Measurements from ENCODE around the gene DCST1.

The DCST1 gene

DNA sequence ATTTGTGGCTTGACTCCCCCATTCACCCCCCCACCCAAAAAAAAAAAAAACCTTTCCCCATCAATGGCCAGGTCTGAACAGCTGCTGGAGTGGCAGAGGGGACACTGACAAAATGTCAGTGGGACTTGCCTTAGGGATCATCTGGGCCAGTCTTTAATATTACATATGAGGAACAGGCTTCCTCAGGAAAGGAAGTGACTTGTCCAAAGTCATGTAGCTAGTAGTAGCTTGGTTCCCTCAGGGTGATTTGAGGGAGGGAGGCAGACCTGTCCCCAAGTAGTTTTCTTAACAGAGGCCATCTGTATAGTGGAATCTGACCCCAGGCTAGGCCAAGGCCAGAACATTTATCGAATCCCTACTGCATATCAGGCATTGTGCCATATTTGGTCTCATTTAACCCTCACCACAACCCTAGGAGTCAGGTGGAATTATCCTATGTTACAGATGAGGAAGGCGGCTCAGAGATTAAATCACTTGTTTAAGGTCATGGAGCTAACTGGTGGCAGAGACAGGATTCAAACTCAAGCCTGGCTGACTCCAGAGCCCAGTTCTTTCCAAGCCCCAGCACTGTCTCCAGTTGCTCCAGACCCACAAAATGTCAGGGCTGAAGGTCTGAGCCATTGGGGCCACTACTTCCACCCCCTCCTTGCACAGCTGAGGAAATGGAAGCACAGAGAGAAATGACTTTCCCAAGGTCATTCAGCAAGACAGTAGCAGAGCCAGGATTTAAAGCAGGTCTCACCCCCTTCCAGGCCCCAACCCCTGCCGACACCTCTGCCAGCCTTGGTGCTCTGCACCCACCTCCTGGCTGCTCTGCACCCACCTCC lies 20.6 kb upstream of the DCST1 start:
- no peaks in the 10 kb centered on the region for H3K27me3 ChIP-seq (ENCODE audit: insufficient read depth, low read length)
- H3K9me3 ChIP-seq (ENCODE audit: low read length) = no peaks in the 10 kb centered on the region
- H2AFZ ChIP-seq (ENCODE audit: low read depth, low read length) = no peak overlapping the region
- H3K4me3 ChIP-seq (ENCODE audit: low read length) = no peak overlapping the region
- H3K36me3 ChIP-seq (ENCODE audit: insufficient read depth, low read length) = peaks cover 5% of the 10 kb centered on the region
- H3K4me1 ChIP-seq (ENCODE audit: insufficient read depth, low read length) = peaks cover 16% of the 10 kb centered on the region

- no peak overlapping the region for H3K4me3 ChIP-seq (ENCODE audit: low read length)
- H3K27me3 ChIP-seq (ENCODE audit: insufficient read depth, low read length) = no peaks in the 10 kb centered on the region
- peaks cover 20% of the 10 kb centered on the region for H3K4me1 ChIP-seq (ENCODE audit: insufficient read depth, low read length)
- H3K36me3 ChIP-seq (ENCODE audit: insufficient read depth, low read length) = peaks cover 5% of the 10 kb centered on the region
- no peaks in the 10 kb centered on the region for H3K9me3 ChIP-seq (ENCODE audit: low read length)
- H2AFZ ChIP-seq (ENCODE audit: low read depth, low read length) = no peak overlapping the region
Observed at GRCh38 chr1:155013632-155014031, 20.0 kb upstream of the DCST1 start.

DNA sequence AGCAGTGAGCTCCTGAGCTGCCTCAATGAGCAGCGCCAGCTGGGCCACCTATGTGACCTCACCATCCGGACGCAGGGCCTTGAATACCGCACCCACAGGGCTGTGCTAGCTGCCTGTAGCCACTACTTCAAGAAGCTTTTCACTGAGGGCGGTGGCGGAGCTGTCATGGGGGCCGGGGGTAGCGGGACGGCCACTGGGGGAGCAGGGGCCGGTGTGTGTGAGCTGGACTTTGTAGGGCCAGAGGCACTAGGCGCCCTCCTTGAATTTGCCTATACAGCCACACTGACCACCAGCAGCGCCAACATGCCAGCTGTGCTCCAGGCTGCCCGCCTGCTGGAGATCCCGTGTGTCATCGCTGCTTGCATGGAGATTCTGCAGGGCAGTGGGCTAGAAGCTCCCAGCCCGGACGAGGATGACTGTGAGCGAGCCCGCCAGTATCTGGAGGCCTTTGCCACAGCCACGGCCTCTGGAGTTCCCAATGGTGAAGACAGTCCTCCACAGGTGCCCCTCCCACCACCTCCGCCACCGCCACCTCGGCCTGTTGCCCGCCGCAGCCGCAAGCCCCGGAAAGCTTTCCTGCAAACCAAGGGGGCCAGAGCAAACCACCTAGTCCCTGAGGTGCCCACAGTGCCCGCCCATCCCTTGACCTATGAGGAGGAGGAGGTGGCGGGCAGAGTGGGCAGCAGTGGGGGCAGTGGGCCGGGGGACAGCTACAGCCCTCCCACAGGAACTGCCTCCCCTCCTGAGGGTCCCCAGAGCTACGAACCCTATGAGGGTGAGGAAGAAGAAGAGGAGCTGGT lies 18.7 kb upstream of the DCST1 start:
- H2AFZ ChIP-seq (ENCODE audit: low read depth, low read length) = no peak overlapping the region
- H3K27me3 ChIP-seq (ENCODE audit: insufficient read depth, low read length) = no peaks in the 10 kb centered on the region
- peaks cover 5% of the 10 kb centered on the region for H3K36me3 ChIP-seq (ENCODE audit: insufficient read depth, low read length)
- H3K4me1 ChIP-seq (ENCODE audit: insufficient read depth, low read length) = peaks cover 33% of the 10 kb centered on the region
- H3K4me3 ChIP-seq (ENCODE audit: low read length) = no peak overlapping the region
- H3K9me3 ChIP-seq (ENCODE audit: low read length) = no peaks in the 10 kb centered on the region

DNA sequence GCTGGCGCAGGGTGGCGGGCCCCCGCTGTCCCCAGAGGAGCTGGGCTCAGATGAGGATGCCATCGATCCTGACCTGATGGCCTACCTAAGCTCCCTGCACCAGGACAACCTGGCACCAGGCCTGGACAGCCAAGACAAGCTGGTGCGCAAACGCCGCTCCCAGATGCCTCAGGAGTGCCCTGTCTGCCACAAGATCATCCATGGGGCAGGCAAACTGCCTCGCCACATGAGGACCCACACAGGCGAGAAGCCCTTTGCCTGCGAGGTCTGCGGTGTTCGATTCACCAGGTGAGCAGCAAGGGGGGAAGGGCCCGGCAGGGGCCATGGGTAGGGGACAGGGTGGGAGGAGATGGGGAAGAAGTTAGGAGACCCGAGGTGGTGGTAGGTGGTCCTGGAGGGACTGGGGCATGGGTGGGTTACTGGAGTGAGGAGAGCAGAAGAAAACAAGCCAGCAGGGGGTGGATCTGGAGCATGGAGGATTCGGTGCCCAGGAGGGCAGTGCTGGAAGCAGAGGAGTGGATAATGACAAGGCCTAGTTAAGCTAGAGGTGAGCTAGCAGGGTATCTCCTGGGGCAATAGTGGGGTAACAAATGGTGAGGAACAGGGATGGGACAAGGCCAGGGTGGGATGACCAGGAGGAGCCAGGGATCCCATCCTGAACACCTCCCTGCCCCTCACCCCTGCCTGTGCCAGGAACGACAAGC lies 17.9 kb upstream of the DCST1 start:
- H2AFZ ChIP-seq (ENCODE audit: low read depth, low read length) = no peak overlapping the region
- H3K36me3 ChIP-seq (ENCODE audit: insufficient read depth, low read length) = peaks cover 5% of the 10 kb centered on the region
- H3K9me3 ChIP-seq (ENCODE audit: low read length) = no peaks in the 10 kb centered on the region
- no peaks in the 10 kb centered on the region for H3K27me3 ChIP-seq (ENCODE audit: insufficient read depth, low read length)
- H3K4me3 ChIP-seq (ENCODE audit: low read length) = no peak overlapping the region
- H3K4me1 ChIP-seq (ENCODE audit: insufficient read depth, low read length) = peaks cover 34% of the 10 kb centered on the region

- Histone ChIP-seq H2AFZ (ENCODE audit: low read depth, low read length) (no peak overlapping the region), H3K36me3 (ENCODE audit: insufficient read depth, low read length) (peaks cover 5% of the 10 kb centered on the region), H3K4me3 (ENCODE audit: low read length) (no peak overlapping the region), H3K27me3 (ENCODE audit: insufficient read depth, low read length) (no peaks in the 10 kb centered on the region), H3K9me3 (ENCODE audit: low read length) (no peaks in the 10 kb centered on the region), H3K4me1 (ENCODE audit: insufficient read depth, low read length) (peaks cover 34% of the 10 kb centered on the region)
Observed at GRCh38 chr1:155016231-155016831, 17.3 kb upstream of the DCST1 start.

- Histone ChIP-seq H3K4me3 (ENCODE audit: low read length) (peak overlapping the region; percentile 20), H3K9me3 (ENCODE audit: low read length) (no peaks in the 10 kb centered on the region), H3K4me1 (ENCODE audit: insufficient read depth, low read length) (peaks cover 26% of the 10 kb centered on the region), H3K27me3 (ENCODE audit: insufficient read depth, low read length) (no peaks in the 10 kb centered on the region), H3K36me3 (ENCODE audit: insufficient read depth, low read length) (peaks cover 5% of the 10 kb centered on the region), H2AFZ (ENCODE audit: low read depth, low read length) (peak overlapping the region; percentile 56)
Observed at GRCh38 chr1:155017041-155017945, 16.3 kb upstream of the DCST1 start.

DNA sequence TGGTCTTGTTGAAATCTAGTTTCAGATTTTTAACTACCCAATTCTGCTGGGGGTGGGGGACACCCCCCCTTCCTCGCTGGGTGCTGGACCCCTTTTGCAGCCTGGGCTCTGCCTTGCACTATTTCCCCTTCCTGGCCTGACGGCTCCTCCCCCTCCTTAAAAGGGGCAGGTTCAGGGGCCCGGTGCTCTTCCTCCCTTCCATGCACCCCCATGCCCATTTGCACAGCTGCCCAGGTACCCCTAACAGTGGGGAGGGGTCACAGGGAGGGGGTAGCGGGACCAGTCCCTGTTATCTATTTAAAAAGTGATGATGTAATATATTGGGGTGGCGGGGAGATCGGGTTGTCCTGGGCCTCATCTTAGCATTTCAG lies 15.7 kb upstream of the DCST1 start:
- Histone ChIP-seq H2AFZ (ENCODE audit: low read depth, low read length) (no peak overlapping the region), H3K4me1 (ENCODE audit: insufficient read depth, low read length) (peaks cover 23% of the 10 kb centered on the region), H3K36me3 (ENCODE audit: insufficient read depth, low read length) (peaks cover 5% of the 10 kb centered on the region), H3K9me3 (ENCODE audit: low read length) (no peaks in the 10 kb centered on the region), H3K27me3 (ENCODE audit: insufficient read depth, low read length) (no peaks in the 10 kb centered on the region), H3K4me3 (ENCODE audit: low read length) (no peak overlapping the region)

DNA sequence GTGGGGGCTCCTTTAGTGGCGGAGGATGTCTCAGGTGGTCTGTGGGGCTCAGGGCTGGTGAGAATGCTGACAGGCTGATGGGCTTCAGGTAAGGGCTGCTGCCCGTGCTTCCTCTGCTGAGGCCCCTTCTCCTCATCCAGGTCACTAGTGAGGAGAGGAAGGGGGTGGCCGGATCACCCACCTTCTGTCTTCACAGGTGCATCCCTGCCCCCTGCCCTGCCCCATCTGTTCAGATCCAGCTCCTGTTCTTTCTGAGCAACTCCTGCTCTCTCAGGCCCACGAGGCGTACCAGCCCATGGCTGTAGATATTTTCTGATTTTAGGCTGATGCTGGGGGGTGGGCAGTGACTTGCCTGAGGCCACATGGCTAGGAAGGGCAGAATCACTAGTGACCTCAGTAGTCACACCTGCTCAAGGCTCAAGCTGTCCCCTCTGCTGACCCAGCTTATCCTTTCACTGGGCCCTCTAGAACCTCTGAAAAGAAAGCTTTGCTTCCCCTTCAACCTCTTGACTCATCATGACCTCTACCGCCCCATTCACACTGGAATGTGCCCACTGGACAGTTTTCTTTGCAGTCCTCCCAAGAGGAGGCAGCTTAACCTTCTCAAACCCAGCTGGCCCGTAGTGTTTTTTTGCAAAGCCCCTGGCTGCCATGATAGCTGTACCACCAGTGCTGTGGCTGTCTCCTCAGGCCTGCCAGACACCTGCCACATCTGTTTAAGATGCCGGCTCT lies 14.8 kb upstream of the DCST1 start:
- no peak overlapping the region for H2AFZ ChIP-seq (ENCODE audit: low read depth, low read length)
- H3K9me3 ChIP-seq (ENCODE audit: low read length) = no peaks in the 10 kb centered on the region
- no peak overlapping the region for H3K4me3 ChIP-seq (ENCODE audit: low read length)
- H3K36me3 ChIP-seq (ENCODE audit: insufficient read depth, low read length) = peaks cover 5% of the 10 kb centered on the region
- peaks cover 23% of the 10 kb centered on the region for H3K4me1 ChIP-seq (ENCODE audit: insufficient read depth, low read length)
- H3K27me3 ChIP-seq (ENCODE audit: insufficient read depth, low read length) = no peaks in the 10 kb centered on the region

GRCh38 chr1:155019377-155020245 lies 14.0 kb upstream of the DCST1 start:
- Histone ChIP-seq H3K4me1 (ENCODE audit: insufficient read depth, low read length) (peaks cover 23% of the 10 kb centered on the region), H3K4me3 (ENCODE audit: low read length) (no peak overlapping the region), H3K27me3 (ENCODE audit: insufficient read depth, low read length) (no peaks in the 10 kb centered on the region), H2AFZ (ENCODE audit: low read depth, low read length) (no peak overlapping the region), H3K9me3 (ENCODE audit: low read length) (no peaks in the 10 kb centered on the region), H3K36me3 (ENCODE audit: insufficient read depth, low read length) (peaks cover 5% of the 10 kb centered on the region)

- Histone ChIP-seq H3K27me3 (ENCODE audit: insufficient read depth, low read length) (no peaks in the 10 kb centered on the region), H3K4me3 (ENCODE audit: low read length) (no peak overlapping the region), H3K9me3 (ENCODE audit: low read length) (no peaks in the 10 kb centered on the region), H2AFZ (ENCODE audit: low read depth, low read length) (no peak overlapping the region), H3K36me3 (ENCODE audit: insufficient read depth, low read length) (no peaks in the 10 kb centered on the region), H3K4me1 (ENCODE audit: insufficient read depth, low read length) (peaks cover 23% of the 10 kb centered on the region)
Observed at GRCh38 chr1:155022136-155022926, 11.3 kb upstream of the DCST1 start.

GRCh38 chr1:155022927-155023236 lies 10.7 kb upstream of the DCST1 start:
- Histone ChIP-seq H3K36me3 (ENCODE audit: insufficient read depth, low read length) (no peaks in the 10 kb centered on the region), H2AFZ (ENCODE audit: low read depth, low read length) (no peak overlapping the region), H3K27me3 (ENCODE audit: insufficient read depth, low read length) (no peaks in the 10 kb centered on the region), H3K4me1 (ENCODE audit: insufficient read depth, low read length) (peaks cover 20% of the 10 kb centered on the region), H3K4me3 (ENCODE audit: low read length) (no peak overlapping the region), H3K9me3 (ENCODE audit: low read length) (no peaks in the 10 kb centered on the region)
